Right cardiac atrium (tissue), 5 donors: ENCODE results near the gene GRN. TPM values are rescaled to one million over a fixed set of nuclear protein-coding genes. Genes with fewer than 3 reads are reported as not detected.
A peak's percentile ranks its signal among the peaks of the same experiment; 100 is the strongest.

Source experiments
- ATAC-seq, 2 donors: fragments of 200-7000 bp; cut with Tn5 transposase; one replicate each; pipeline versions ENCODE4 v1.8.0 to v1.9.1; 2020; ENCODE audit warnings: moderate library complexity in 2 of 2, mild to moderate bottlenecking in 1 of 2
- DNase-seq, 3 donors: peaks; one replicate each; pipeline ENCODE4 v3.0.0-alpha.2; 2020
- H3K27ac ChIP-seq: one replicate; pipeline ENCODE4 v1.5.1; 2013; ENCODE audit warnings: mild to moderate bottlenecking, low read length, control low read depth, moderate library complexity
- H3K27me3 ChIP-seq: one replicate; pipeline ENCODE4 v1.6.1; 2013; ENCODE audit not compliant: control insufficient read depth, insufficient read depth
- H3K4me1 ChIP-seq: one replicate; pipeline ENCODE4 v1.6.1; 2013; ENCODE audit warnings: low read length; ENCODE audit not compliant: control insufficient read depth, insufficient read depth
- H3K4me3 ChIP-seq: one replicate; pipeline ENCODE4 v1.5.1; 2013; ENCODE audit warnings: low read length, control low read depth
- H3K9me3 ChIP-seq: one replicate; pipeline ENCODE4 v1.6.1; 2013; ENCODE audit warnings: low read length; ENCODE audit not compliant: control insufficient read depth
- WGBS: extraction: QIAGEN DNeasy Blood & Tissue Kit; methylation state at CpG from one replicate; pipeline ENCODE4 v1.1.7; 2013; 5-methylcytosine and 5-hydroxymethylcytosine counted together
- intact Hi-C, 4 donors: fragments of 100-400 bp; cut with DNase I; formaldehyde crosslinking; loops; one replicate each; pipeline versions ENCODE4 v1.11.0 to v1.14.0; 2022 to 2023
- polyA plus RNA-seq: library from polyadenylated mRNA; stranded (reverse); fragments of 200-250 nt; gene quantifications from one replicate; pipeline ENCODE4 v1.2.3, GENCODE V29; 2013
- total RNA-seq, 4 donors: library from RNA; stranded (reverse); fragmentation: NEBNext Ultra II Directional; extraction: Animal tissue kit (Norgen Biotek cat#: 25700); gene quantifications; one replicate each; pipeline ENCODE4 v1.2.1, GENCODE V29; 2021
- donor health status: healthy with polysubstance abuse.
- donor health status: DM: no; HTN: yes; CAD: no.
- donor health status: DM: no; HTN: no; CAD: no.
- donor health status: DM: no; HTN: yes; CAD: no; lungs with severe emphysema.
- donor health status: DM: yes; HTN: yes; CAD: no.

The GRN gene
- total and polyA plus RNA-seq, 5 donors: 100 to 215 (median 182) TPM

DNA sequence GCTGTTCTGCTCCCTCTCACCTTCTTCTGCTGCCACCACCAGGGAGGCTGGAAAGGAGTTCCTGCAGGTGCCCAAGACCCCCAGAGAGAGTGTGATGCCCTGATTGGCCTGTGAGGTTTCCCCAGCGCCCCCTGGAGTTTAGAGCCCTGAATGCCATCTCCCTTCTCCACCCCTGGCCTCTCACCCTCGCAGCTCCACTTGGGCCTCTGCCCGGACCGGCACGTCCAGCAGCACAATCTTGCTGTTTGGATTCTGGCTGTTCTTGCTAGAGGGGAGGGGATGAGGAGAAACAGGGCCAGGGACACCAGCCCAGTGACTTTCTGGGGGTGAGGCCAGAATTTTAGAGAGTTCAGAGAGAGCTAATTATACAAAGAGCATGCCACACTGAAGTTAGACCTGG lies 31.0 kb downstream of the GRN start:
- H3K4me1 ChIP-seq: no peaks in the 10 kb centered on the region
- ATAC-seq: peak; percentile 73 to 90
- no peak overlapping the region for H3K27ac ChIP-seq
- no peaks in the 10 kb centered on the region for H3K9me3 ChIP-seq
- peak; percentile 81 to 95 (median 93) for DNase-seq
- WGBS: 23% methylated on average over 5 of the region's 5 CpGs
- intact Hi-C loops: no loop called here
- H3K27me3 ChIP-seq: no peaks in the 10 kb centered on the region
- H3K4me3 ChIP-seq: no peak overlapping the region

DNA sequence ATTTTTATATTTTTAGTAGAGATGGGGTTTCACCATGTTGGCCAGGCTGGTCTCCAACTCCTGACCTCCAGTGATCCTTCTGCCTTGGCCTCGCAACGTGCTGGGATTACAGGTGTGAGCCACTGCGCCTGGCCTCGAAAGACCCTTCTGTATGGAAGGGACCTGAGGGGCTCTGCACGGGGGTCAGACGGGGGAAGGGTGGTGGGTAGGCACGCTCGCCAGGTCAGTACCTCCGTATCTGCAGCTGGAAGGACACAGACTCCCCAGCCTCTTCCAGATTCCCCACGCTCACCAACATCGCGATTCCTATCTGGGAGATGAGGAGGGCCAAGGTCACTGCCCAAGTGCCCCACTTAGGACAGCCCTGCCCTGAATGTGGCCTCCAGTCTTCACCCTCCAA lies 31.7 kb downstream of the GRN start:
- no peaks in the 10 kb centered on the region for H3K9me3 ChIP-seq
- no peak for ATAC-seq
- H3K27ac ChIP-seq: no peak overlapping the region
- no peak overlapping the region for H3K4me3 ChIP-seq
- no peaks in the 10 kb centered on the region for H3K27me3 ChIP-seq
- intact Hi-C loops: no loop called here
- H3K4me1 ChIP-seq: no peaks in the 10 kb centered on the region
- DNase-seq: peak in 1 of 3 donors; percentile 58
- WGBS: 84% methylated on average over 12 of the region's 12 CpGs

DNA sequence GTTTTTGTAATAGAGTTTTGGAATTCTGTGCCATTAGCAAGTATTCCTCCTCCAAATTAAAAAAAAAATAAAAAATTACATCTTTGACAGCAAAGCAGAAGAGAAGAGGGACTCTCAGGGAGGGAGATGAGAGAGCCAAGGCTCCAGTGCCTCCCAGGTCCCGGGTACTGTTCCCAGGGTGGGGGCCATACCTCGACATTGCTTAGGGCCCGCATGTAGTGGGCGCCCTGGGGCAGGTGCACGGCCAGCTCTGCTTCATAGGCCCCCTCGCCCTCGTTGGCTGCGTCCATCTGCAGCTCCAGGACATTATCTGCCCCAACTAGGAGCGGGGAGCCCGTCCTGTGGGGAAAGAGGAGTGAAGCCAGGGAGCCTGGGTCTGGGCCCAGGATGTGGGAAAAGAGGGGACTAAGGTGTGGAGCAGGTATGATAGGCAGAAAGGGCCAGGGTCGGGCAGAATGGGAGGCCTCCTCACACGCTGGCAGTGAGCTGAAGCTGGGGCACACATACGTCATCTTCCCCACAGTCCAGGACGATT lies 33.1 kb downstream of the GRN start:
- WGBS: 88% methylated on average over 14 of the region's 14 CpGs
- Histone ChIP-seq H3K4me3 (no peak overlapping the region), H3K4me1 (no peaks in the 10 kb centered on the region), H3K27me3 (no peaks in the 10 kb centered on the region), H3K27ac (no peak overlapping the region), H3K9me3 (no peaks in the 10 kb centered on the region)
- ATAC-seq (no peak), DNase-seq (no peak)
- intact Hi-C loops: no loop called here

DNA sequence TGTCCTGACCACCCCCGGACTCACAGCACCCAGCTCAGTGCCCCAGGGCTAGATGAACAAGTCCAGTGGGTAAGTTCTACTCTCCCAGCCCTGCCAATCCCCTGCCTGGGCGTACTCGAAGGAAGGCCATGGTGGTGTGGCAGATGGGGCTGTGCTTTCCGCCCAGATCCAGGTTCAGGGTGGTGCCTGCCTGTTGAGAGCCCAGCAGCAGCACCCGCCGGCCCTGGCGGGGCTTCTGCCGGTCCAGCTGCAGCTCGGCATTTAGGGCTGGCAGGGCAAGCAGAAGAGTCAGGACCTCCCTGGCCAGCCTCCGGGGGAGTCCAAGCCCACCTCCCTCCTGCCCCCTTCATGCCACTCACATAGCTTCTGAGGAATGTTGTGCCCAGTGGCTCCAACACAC lies 34.8 kb downstream of the GRN start:
- no peaks in the 10 kb centered on the region for H3K4me1 ChIP-seq
- WGBS: 92% methylated on average over 10 of the region's 10 CpGs
- H3K9me3 ChIP-seq: no peaks in the 10 kb centered on the region
- no peak for DNase-seq
- no peak overlapping the region for H3K4me3 ChIP-seq
- H3K27me3 ChIP-seq: no peaks in the 10 kb centered on the region
- intact Hi-C loops: no loop called here
- no peak overlapping the region for H3K27ac ChIP-seq
- ATAC-seq: no peak

DNA sequence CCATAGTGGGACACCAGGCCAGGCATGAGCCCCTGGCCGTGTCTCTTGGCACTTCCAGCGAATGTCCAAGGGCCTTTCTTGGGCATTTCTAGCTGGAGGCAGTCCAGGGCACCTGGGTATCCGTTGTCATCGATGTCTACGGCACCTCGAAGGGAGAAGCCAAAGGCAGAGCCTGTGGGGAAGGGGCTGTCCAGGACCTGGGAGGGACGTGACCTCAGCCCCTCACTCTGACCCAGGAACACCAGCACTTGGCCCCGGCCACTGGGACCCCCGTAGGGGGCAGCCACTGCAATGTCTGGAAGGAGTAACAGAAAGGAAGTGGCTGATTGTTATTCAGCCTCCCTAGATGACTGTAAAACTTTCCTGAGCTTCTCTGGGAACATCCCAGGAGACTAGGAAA lies 35.7 kb downstream of the GRN start:
- DNase-seq: no peak
- intact Hi-C loops: no loop called here
- ATAC-seq: no peak
- Histone ChIP-seq H3K27me3 (no peaks in the 10 kb centered on the region), H3K4me1 (peaks cover under 1% of the 10 kb centered on the region), H3K27ac (no peak overlapping the region), H3K9me3 (no peaks in the 10 kb centered on the region), H3K4me3 (no peak overlapping the region)
- whole genome bisulfite sequencing: 76% methylated on average over 9 of the region's 9 CpGs

DNA sequence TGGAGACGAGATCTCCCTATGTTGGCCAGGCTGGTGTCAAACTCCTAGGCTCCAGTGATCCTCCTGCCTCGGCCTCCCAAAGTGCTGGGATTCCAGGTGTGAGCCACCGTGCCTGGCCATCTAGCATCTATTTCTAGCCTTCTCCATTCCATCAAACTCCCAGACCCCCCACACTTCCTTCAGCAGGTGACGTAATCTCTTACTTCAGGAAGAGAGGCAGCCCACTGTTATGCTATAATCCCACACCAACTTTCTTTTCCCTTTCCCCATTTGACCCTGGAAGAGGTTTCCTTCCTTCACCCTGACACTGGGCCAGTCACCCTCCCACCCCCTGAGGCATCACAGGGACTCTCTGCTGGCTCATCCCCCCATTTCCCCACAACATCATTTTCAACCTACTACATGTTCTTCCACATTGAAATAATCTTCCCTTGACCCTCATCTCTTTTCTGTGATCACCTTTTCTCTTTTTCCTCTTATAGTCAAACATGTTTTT lies 36.8 kb downstream of the GRN start:
- peaks cover 4% of the 10 kb centered on the region for H3K4me1 ChIP-seq
- H3K27me3 ChIP-seq: no peaks in the 10 kb centered on the region
- ATAC-seq (no peak), DNase-seq (no peak)
- no peak overlapping the region for H3K27ac ChIP-seq
- H3K9me3 ChIP-seq: no peaks in the 10 kb centered on the region
- no peak overlapping the region for H3K4me3 ChIP-seq
- intact Hi-C loops: no loop called here
- 79% methylated on average over 4 of the region's 4 CpGs for WGBS

DNA sequence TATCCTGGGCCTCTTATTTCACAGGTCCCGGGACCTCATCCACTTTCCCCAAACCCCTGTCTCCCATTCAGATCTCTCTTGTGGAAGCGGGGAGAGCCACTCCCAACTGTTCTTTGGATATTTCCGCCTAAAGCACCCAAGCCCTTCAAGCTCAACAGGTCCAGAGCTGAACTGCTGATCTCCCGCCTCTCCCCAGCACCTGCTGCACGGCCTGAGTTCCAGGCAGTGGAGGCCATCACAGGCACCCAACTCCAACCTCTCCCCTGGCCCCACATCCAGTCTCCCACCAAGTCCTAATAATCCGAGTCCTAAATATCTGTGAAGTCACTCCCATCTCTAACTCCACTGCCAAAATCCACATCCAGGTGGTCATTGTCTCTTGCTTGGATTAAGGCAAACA lies 37.8 kb downstream of the GRN start:
- Histone ChIP-seq H3K27me3 (no peaks in the 10 kb centered on the region), H3K27ac (no peak overlapping the region), H3K4me3 (no peak overlapping the region), H3K9me3 (no peaks in the 10 kb centered on the region), H3K4me1 (peaks cover 4% of the 10 kb centered on the region)
- ATAC-seq: no peak
- DNase-seq: no peak
- intact Hi-C loops: no loop called here
- 92% methylated on average over 6 of the region's 6 CpGs for WGBS

DNA sequence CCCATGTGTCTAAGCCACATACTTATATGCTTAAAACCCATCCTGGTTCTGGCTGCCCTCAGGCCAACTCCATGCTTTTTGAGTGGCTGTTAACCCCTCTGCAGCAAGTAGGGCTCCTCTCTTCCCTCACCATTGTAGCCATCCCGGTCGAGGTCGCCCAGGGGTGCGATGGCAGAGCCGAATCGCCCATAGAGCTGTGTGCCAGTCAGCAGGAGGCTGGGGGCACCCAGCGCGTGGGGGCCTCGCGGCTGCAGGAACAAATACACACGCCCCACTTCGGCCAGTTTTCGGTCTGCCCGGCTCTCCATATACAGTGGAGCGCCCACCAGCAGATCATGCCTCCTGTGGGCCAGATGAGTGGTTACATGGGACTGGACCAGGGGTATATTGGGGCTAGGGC lies 38.3 kb downstream of the GRN start:
- Histone ChIP-seq H3K4me1 (peaks cover 4% of the 10 kb centered on the region), H3K27me3 (no peaks in the 10 kb centered on the region), H3K9me3 (no peaks in the 10 kb centered on the region), H3K4me3 (no peak overlapping the region), H3K27ac (no peak overlapping the region)
- no peak for DNase-seq
- ATAC-seq: no peak
- intact Hi-C loops: no loop called here
- 95% methylated on average over 15 of the region's 15 CpGs for WGBS

DNA sequence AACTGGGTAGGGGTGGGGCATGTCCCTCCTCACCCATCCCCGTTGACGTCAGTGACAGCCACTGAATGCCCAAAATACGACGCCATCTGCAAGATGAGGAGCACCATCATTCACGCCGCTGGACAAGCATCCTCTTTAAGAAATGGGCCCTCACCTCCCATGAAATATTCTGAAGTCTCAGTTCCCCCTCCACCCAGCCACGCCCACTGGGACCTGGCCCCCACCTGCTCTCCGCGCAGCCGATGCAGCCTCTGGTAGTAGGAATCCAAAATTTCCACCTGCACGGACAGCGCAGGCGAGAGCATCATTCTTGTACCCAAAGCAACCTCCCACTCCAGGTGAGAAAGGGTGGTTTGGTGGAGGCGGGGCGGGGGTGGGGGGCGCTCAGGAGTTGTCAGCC lies 38.8 kb downstream of the GRN start:
- ATAC-seq: no peak
- H3K4me3 ChIP-seq: no peak overlapping the region
- no peak overlapping the region for H3K27ac ChIP-seq
- intact Hi-C loops: no loop called here
- peaks cover 4% of the 10 kb centered on the region for H3K4me1 ChIP-seq
- no peak for DNase-seq
- no peaks in the 10 kb centered on the region for H3K9me3 ChIP-seq
- 67% methylated on average over 16 of the region's 16 CpGs for WGBS
- H3K27me3 ChIP-seq: no peaks in the 10 kb centered on the region

DNA sequence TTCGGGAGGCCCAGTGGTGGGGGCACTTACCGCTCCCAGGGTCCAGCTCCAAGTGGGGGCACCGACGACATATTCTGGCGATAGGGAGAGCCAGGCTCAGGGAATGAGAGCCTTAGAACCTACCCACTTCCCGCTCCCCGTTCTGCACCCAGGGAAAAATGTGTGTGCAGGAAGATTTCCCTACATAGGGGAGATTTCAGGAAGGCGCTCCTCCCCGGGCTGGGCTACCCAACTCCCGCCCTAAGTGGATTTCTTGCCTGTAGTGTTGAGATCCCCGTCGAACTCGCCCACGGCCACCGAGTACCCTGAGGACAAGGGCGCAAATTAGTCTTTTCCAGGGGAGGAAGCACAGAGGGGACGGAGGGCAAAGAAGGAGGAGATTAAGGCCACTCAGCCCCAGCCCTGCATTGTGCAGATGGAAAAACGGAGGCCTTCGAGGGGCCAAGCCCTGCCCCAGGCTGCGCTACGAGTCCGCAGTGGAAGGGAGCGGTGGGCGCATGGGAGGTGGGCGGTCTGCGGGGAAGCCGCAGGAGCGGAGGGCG lies 39.2 kb downstream of the GRN start:
- ATAC-seq: peak in 1 of 2 donors; percentile 3
- Histone ChIP-seq H3K27ac (no peak overlapping the region), H3K4me3 (peak overlapping the region; percentile 50), H3K4me1 (peaks cover 4% of the 10 kb centered on the region), H3K27me3 (no peaks in the 10 kb centered on the region), H3K9me3 (no peaks in the 10 kb centered on the region)
- 19% methylated on average over 29 of the region's 29 CpGs for WGBS
- intact Hi-C loops: no loop called here
- DNase-seq: no peak

DNA sequence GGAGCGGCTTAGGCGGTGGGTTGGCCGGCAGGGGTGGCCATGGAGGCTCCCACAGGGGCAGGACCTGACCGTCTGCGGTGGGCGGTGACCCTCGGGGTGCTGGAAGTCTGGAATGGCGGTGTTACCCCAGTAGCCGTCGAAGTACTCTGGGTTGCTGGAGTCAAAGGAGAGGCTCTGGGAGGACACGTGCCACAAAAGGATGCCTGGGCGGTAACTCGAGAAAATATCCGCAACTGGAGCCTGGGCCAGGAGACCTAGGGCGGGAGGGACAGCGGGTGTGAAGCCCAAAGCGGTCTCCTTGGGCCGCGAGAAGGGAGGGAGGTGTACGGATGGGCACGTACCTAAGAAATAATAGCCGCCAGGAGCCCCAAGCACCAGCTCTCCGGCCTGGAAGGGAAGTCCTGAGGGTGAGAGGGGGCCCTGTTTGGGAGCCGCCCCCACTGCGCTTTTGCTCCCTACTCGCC lies 39.8 kb downstream of the GRN start:
- Histone ChIP-seq H3K4me3 (peak overlapping the region; percentile 50), H3K9me3 (no peaks in the 10 kb centered on the region), H3K27me3 (no peaks in the 10 kb centered on the region), H3K4me1 (peaks cover 4% of the 10 kb centered on the region), H3K27ac (no peak overlapping the region)
- intact Hi-C loops: no loop called here
- DNase-seq: peak in 1 of 3 donors; percentile 67
- ATAC-seq: peak in 1 of 2 donors; percentile 42
- WGBS: 2% methylated on average over 26 of the region's 26 CpGs
